NCI-H146 treated with DMSO at 0.1 percent for 48 hours (cell line): ENCODE measurements around the gene ARSJ.

Experiments used
- DNase-seq: peaks from one replicate; lab custom pipeline; 2025; ENCODE audit not compliant: unreplicated experiment; lab: John Stamatoyannopoulos, UW

ARSJ gene

DNA sequence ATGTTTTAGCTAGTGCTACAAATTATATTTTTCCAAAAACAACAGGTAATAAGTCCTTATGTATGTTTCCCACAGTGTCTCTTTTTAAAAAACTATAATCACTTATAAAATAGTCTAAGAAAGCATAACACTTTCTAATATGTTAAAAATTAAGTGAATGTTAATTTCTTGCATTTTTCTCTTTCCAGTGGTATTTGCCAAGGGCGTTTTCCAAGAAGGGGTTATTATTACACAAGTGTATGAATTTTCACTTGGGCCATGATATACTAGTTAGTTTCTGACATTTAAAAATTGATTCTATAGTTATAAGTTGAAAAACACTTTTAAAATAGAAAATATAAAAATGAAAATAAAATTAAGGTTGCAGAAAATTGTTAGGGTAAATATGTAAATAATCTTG is 74.6 kb downstream of the ARSJ start:
- DNase-seq: no peak

DNA sequence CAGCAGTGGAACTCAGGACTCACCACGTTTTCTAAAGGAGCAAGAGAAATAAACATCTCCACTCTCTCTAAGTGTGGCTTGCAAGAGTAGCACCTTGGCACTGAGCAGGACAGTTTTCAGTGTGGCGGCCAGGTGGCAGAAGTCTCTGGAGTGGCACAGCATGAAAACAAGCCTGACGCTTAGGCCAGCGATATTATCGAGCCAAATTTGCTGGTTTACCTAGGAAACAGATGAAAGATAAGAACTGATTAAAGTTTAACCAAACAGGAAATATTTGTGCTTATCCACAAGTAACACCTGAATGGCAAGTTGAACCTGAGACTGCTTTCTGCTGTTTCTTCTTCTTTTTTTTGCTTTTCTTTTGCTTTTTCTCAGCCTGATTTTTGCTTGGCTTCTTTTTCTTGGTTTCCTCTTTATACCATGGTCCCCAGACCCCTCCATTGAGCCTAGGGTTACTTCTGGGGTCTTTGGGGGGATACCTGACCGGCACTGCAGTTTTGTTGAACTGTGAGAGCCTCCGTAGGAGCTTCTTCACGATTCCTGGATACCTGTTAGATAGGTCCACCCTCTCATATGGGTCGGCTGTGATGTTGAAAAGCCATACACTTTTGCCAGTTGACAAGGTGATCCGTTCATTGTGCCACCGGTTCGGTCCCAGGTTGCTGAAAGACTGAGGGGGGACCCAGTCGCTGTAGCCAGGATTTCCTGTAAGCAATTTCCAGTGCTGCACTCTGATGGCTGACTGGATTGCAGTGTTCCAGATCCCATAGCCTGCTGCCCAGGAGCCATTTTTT is 77.3 kb downstream of the ARSJ start:
- DNase-seq: peak; percentile 18

DNA sequence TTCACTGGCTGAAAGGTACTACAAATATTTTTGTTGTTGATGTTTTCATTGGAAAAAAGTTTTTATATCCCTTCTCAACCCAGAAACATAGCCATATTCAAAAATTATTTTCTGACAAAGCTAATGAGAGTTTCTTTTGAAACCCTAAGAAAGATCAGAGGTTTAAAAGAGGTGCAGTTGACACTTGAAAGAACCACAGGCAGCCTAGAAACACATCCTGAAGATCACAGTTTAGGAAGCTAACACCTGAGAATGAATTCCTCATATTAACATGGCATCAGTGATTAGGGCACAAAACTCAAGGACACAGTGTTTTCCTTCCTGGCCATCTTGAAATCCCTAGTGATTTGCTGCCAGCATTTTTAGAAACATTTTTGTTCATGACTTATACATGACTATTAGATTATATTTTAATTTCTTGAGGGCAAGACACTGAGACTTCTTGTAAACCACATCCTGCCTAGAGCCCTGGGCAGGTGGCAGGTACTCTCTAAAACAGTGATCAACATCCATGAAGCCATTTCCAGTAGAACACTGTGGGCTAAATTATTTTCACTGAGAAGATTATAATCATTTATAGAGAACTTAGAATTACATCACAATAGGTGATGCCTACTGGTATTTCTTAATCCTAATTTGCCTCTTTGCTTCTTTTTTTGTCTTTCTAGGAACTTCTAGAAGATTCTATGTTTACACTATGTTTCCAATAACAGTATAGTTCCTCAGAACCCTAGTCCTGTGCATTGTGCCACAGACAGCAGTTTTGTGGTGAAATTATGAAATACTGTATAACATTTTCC is 80.0 kb downstream of the ARSJ start:
- no peak for DNase-seq

DNA sequence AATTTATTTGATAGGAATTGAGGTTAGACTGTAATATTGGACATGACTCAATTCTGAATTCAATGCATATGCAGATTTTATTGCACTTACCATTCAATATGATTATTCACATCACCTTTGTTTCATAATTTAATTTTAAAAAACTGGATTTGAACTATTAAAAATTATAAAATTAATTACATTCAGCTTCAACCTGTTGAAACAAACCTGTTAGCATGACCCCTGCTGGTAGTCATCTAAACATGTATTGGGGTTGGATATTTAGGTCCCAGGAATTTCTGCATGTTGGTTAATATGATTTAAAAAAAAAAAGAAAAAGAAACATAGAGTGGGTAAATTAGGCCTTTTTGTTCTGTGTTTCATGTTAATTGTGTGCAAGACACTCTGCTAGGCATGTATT is 85.9 kb downstream of the ARSJ start:
- no peak for DNase-seq

DNA sequence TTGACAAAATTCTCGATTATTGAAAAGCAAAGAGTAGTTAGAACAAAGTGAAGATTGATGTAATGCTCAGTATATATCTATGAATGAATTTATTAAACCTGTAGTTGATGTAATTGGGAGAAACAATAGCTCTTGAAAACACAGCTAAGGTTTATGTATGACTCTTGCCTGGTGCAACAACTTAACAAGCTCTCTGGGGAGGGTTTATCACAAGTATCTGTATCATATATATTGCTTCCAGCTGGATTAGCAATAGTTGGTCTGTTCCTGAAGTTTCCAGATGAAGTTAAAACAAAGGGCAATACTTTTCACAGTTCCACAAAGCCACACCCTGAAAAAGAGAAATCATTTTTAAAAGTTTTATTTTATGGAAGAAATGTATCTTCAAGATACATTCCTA is 91.4 kb downstream of the ARSJ start:
- DNase-seq: no peak

DNA sequence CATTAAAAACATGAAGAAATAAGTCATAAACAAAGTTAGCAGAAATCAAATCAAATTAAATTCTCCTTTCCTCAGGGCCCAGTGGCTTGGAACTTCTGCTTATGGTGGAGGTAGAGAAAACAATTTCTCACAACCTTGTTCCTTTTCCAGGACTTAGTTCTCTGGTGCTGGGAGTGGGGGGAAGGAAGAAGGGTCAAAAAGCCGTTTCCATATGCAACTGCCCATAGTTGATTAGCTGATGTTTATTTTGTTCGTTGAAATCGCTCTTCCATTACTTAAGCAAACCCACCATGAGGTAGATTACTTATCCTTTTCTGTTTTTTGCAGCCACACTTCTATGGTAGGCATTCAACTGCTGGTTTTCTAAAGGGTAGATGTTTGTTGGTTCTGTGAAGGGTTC is 94.2 kb downstream of the ARSJ start:
- DNase-seq: no peak

DNA sequence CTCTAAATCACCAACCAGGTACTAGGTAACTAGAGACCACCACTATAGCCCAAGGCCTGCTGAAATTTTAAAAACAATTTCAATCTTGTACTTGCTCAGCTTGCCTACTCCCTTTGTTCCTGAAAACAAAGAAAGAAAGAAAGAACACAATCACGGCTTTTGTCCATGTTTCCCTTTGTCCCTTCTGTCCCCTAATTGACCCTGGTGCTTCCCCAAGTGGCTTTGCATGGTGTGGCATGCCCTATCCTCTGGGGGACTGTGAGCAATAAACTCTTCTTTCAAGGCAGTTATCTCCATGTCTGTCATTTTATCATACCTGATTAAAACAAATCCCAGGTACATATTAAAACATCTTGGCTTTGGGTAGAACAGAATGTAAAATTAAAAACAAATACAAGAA is 94.8 kb downstream of the ARSJ start:
- DNase-seq: no peak

DNA sequence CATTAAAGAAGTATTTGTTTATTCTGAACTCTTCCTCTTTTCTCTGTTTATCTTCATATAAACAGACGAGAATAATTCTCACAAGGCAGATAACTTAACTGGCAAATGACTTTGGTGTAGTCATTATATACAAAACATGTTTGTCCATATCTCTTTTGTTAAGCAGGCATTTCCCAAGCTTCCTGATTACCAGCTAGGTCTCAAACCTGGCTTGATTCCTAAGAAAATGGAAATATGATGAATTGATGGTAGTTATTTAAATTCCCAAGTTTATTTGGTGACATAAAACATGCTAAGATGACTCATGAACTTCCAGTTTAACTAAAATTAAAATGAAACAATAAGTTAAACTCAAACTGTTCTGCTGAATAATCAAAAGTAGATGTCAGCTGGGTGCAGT is 96.8 kb downstream of the ARSJ start:
- DNase-seq: no peak

DNA sequence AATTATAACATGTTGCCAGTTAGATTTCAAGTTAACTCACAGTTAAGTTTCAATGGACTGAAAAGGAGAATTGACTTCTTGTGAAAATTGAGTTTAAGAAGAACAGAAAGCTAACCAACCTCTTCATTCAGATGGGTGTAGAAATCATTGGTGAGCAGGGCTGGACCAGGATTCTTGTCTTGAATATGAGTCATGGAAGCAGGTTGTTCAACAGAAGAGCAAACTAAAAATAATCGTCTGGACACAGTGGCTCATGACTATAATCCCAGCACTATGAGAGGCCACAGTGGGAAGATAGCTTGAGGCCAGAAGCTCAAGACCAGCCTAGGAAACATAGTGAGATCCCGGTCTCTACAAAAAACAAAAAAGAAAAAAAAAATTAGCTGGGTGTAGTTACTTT is 98.2 kb downstream of the ARSJ start:
- no peak for DNase-seq

DNA sequence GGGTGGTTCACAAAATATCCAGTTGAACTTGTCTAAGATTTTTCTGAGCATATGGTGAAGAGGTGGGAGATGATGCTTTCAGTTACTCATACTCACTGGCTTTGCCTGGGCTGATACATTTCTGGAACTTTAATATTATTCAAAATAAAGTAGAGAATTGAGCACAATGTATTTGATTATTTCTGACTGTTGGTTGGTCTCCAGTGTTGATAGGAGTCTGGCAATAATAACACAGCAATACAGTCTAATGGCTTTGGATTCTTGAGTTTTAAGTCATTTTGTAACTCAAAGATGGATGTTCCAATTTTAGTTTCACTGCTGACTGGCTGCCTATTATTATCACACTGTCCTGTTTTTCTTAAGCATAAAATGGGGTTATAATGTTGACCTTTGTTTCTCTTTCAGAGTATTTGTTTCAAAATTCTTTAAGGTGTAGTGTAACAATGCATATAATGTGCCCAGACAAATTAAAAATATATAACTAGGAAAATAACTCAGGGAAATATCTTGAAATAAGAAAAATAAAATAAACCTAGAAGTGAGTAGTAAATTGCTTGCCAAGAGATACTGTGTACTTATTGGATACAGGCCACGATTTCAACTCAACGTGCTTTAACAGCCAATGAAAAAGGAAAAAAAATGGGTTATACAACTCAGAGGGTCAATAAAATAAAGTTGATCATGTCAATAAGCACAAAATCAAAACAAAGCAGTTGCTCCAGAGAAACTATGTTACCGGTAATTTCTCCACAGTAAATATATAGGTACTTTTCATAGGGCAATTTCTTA is 99.0 kb downstream of the ARSJ start:
- no peak for DNase-seq

DNA sequence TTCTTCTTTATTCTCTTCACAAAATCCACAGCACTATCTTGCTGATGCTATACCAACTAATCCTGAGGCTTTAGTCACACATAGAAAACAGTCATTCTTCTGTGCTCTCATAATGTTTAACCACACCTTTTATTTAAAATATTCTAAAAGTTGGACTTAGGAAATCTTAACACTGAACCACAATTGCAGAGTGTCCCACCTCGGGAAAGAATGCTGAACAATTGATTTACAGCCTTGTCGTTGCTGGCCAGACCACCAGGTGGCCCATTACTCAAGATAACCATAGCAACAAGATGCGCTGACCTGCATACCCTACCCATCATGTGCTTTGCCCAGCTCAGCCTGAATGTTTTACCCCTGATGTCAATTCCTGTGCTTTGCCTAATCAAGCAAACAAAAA is 100.8 kb downstream of the ARSJ start:
- DNase-seq: no peak

DNA sequence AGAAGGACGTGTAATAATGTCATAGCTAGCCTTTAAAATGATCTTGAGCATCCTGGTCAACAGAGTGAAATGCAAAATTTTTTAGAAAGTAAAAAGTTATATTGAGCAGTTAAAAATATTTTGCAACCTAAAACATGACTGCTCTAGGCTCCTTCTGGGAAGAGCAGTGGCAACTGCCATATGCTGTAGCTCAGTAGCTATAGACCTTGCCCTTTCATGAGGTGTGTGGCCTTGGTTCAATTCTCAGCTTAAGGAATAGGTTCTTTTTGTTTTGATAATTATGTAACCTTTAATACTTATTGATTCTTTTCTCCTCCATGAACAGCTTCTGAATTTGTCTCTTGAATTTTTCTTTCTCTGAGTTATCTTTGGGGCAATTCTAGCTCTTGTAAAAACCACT is 105.0 kb downstream of the ARSJ start:
- DNase-seq: no peak

DNA sequence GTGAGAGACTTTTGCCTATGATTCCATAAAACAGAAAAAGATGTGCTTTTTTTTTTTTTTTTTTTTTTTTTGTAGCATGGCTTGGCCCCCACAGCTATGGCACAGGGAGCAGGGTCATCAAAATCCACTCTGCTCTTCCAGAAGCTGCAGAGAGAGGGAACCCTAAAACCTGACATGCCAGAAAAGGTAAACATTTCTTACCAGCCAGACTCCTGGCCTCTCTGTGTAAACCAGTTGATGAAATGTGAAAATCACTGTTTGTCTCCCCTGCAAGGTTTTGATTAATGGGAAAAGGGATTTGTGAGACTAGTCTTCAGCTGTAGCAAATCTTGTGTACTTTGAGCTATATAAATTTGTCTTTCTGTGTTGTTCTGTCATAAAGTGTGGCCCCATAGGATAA is 105.9 kb downstream of the ARSJ start:
- no peak for DNase-seq

DNA sequence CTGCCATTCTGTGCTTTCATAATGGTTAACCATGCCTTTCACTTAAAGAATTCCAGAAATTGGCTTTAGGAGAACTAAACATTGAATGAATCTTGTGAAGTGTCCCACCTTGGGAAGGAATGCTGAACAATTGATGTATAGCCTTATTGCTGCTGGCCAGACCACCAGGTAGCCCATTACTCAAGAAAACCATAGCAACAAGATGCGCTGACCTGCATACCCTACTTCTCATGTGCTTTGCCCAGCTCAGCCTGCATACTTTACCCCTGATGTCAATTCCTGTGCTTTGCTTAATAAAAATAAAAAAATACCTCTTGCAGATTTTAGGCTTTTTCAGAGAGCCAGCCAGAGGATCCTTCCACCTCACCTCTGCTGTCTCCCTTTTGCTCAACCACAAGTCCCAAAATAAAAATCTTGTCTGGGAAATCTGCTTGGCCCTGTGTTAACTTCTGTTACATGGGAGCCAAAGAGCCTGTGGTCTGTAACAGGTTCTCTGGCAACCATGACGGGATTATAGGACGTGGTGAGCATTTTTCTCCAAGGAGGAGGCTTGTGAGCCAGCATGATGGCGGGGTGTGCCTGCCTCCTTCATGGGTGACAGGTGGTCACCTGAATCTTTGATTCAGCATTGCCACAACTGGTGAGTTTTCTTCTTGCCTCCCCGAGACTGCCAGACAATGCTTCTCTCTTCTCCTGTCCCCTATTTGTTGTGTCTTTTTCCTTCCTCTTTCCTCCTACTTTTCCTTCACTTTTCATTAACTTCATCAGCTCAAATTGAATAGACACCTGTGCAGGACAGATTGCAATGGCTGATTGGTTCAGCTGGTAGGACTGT is 106.8 kb downstream of the ARSJ start:
- no peak for DNase-seq

DNA sequence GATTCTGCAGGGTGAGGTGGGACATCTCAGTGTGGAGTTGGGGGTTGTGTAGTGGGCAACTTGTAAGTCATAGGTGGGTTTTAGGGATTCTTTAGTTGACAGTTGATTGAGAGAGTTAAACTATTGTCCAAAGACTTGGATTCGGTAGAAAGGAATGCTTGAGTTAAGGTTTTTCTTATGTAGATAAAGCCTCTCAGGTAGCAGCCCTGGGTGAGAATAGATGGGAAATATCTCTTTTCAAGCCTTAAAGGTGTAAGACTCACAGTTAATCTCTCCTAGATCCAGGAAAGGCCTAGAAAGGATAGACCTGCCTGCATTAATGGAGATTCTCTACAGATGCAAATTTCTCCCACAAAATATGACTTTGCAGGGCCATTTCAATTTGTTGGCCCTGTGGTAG is 108.4 kb downstream of the ARSJ start:
- no peak for DNase-seq

DNA sequence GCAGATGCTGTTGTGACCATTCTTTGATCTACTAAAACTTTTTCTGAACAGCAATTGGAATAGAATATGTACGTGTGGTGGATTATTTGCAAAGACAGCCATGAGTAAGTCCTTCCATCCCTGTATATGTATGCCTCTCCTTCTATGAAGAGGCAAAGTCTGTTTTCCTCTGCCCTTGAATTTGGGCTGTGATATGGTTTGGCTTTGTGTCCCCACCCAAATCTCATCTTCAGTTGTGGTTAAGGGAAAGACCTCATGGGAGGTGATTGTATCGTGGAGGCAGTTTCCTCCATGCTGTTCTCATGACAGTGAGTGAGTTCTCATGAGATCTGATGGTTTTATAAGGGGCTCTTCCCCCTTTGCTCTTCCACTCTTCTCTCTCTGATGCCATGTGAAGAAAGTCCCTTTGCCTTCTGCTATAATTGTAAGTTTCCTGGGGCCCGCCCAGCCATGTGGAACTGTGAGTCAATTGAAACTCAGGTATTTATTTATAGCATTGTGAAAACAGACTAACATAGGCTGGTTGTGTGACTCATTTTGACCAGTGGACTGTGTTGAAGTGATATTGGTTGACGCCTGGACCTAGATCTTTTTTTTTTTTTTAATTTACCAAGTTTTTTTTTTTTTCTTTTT is 109.6 kb downstream of the ARSJ start:
- no peak for DNase-seq

DNA sequence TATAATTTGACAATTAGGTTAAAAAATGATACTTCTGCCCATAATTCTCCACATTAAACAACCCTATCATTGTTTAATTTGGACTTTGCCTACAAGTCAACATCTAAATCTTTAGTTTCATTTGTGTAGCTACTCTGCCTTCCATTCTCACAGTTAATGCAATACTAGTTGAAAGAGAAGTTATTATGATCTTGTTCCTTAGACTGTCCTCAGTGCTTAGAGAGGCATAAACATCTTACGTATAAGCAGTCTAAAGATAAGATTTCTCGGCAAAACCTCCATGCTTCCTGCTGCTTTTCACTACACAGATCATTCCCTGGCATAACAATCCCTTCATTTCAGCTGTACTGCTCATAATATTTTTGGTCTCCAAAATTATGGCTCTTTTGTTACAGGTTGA is 112.8 kb downstream of the ARSJ start:
- no peak for DNase-seq

DNA sequence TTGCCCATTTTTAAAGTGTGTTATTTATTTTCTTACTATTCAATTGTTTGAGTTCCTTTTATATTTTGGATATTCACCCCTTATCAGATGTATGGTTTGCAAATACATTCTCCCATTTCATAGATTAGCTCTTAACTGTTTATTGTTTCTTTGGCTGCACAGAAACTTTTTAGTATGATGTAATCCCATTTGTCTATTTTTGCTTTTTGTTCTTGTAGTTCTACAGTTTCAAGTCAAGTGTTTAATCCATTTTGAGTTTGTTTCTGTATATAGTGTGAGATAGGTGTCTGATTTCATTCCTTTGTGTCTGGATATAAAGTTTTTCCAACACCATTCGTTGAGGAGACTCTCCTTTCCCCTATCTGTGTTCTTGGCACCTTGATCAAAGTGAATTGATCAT is 120.5 kb downstream of the ARSJ start:
- DNase-seq: no peak

DNA sequence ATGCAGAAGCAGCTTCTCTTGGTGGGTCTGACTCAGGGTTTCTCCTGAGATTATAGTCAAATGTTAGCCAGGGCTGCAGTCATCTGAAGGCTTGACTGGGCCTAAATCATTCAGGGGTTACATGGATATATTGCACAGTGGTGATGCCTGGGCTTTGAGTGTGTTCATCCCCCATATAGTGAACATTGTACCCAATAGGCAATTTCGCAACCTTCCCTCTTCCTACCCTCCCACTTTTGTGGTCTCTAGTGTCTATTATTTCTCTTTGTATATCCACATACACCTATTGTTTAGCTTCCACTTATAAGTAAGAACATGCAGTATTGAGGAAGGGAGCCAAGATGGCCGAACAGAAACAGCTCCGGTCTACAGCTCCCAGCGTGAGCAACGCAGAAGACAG is 127.6 kb downstream of the ARSJ start:
- DNase-seq: no peak
